Calu3 (cell line): Measurements from ENCODE around the gene PVALEF. TPM values are rescaled to one million over a fixed set of nuclear protein-coding genes. Genes with fewer than 3 reads are reported as not detected.

ENCODE experiments used
- BruUV-seq: library from RNA; stranded (reverse); fragments of 400-500 nt; replicated peaks from 2 replicates; lab custom pipeline; 2021; lab: Mats Ljungman, UMichigan
- CTCF ChIA-PET: fragments of 300-600 bp; sonication (Branson Sonifier 250); formaldehyde crosslinking; loops from one replicate; lab custom pipeline; 2022; ENCODE audit warnings: antibody characterized with exemption; lab: Charles Lee
- DNase-seq: peaks from one replicate; pipeline ENCODE4 v3.0.0; 2022
- H3K27ac Mint-ChIP-seq: one replicate; pipeline ENCODE4 v1.8.0; 2022; ENCODE audit warnings: mixed read lengths; ENCODE audit not compliant: unreplicated experiment
- H3K27me3 Mint-ChIP-seq: one replicate; pipeline ENCODE4 v1.8.0; 2022; ENCODE audit warnings: mixed read lengths; ENCODE audit not compliant: unreplicated experiment
- H3K36me3 Mint-ChIP-seq: one replicate; pipeline ENCODE4 v1.8.0; 2022; ENCODE audit warnings: mild to moderate bottlenecking, moderate library complexity, mixed read lengths; ENCODE audit not compliant: insufficient read depth, unreplicated experiment
- H3K4me1 Mint-ChIP-seq: one replicate; pipeline ENCODE4 v1.8.0; 2022; ENCODE audit warnings: mild to moderate bottlenecking, low read depth, mixed read lengths; ENCODE audit not compliant: unreplicated experiment
- H3K4me3 Mint-ChIP-seq: one replicate; pipeline ENCODE4 v1.8.0; 2022; ENCODE audit warnings: mild to moderate bottlenecking, low read depth, moderate library complexity, mixed read lengths; ENCODE audit not compliant: unreplicated experiment
- H3K9me3 Mint-ChIP-seq: one replicate; pipeline ENCODE4 v1.8.0; 2022; ENCODE audit warnings: low read depth, mixed read lengths; ENCODE audit not compliant: unreplicated experiment
- CTCF ChIP-seq: fragments of 200-600 bp; IDR thresholded peaks from one replicate; pipeline ENCODE4 v1.8.0; 2022; ENCODE audit warnings: antibody characterized with exemption; ENCODE audit not compliant: unreplicated experiment
- intact Hi-C: fragments of 100-400 bp; cut with micrococcal nuclease; formaldehyde crosslinking; loops from one replicate; pipeline ENCODE4 v1.10.0; 2022; ENCODE audit not compliant: unreplicated experiment
- total RNA-seq: library from RNA; stranded (reverse); gene quantifications from 2 replicates; pipeline ENCODE4 v1.2.3, GENCODE V29; 2022

Gene PVALEF
- total RNA-seq, 1 experiment from 2014 or later, result not detected

GRCh38 chr17:81131486-81132196 lies 33.7 kb upstream of the PVALEF start:
- H3K36me3 Mint-ChIP-seq, result peaks cover 5% of the 10 kb centered on the region
- no peaks in the 10 kb centered on the region for H3K4me1 Mint-ChIP-seq
- peaks cover 15% of the 10 kb centered on the region for H3K27me3 Mint-ChIP-seq
- CTCF ChIA-PET, result no interaction called here
- H3K27ac Mint-ChIP-seq, result no peak overlapping the region
- no peaks in the 10 kb centered on the region for H3K9me3 Mint-ChIP-seq
- no peak overlapping the region for H3K4me3 Mint-ChIP-seq
- intact Hi-C loops, result no loop called here
- no peak for TF ChIP-seq CTCF
- BruUV-seq, result no TSS peak
- no peak for DNase-seq

GRCh38 chr17:81132197-81132540 lies 33.1 kb upstream of the PVALEF start:
- no TSS peak for BruUV-seq
- no peak for DNase-seq
- H3K36me3 Mint-ChIP-seq, result peaks cover 5% of the 10 kb centered on the region
- H3K9me3 Mint-ChIP-seq, result no peaks in the 10 kb centered on the region
- intact Hi-C loops, result no loop called here
- no peak overlapping the region for H3K27ac Mint-ChIP-seq
- CTCF ChIA-PET, result no interaction called here
- peaks cover 15% of the 10 kb centered on the region for H3K27me3 Mint-ChIP-seq
- no peak overlapping the region for H3K4me3 Mint-ChIP-seq
- no peaks in the 10 kb centered on the region for H3K4me1 Mint-ChIP-seq
- no peak for TF ChIP-seq CTCF

- Mint-ChIP-seq H3K4me3 (no peak overlapping the region), H3K27me3 (peaks cover 15% of the 10 kb centered on the region), H3K4me1 (no peaks in the 10 kb centered on the region), H3K9me3 (no peaks in the 10 kb centered on the region), H3K36me3 (peaks cover 5% of the 10 kb centered on the region), H3K27ac (no peak overlapping the region)
- CTCF ChIA-PET, result interaction anchor here (0.5 kb wide), 1 partner anchor 36 kb away, joined by 3 read pairs; no protein-coding TSS in a partner anchor
- intact Hi-C loops, result no loop called here
- no peak for TF ChIP-seq CTCF
- DNase-seq, result no peak
- no TSS peak for BruUV-seq
These were observed 32.3 kb upstream of the PVALEF start for GRCh38 chr17:81132770-81133723.

GRCh38 chr17:81134064-81134781 lies 31.1 kb upstream of the PVALEF start:
- CTCF ChIA-PET, result interaction anchor here (0.6 kb wide), 1 partner anchor 49 kb away, joined by 3 read pairs; no protein-coding TSS in a partner anchor
- Mint-ChIP-seq H3K27ac (no peak overlapping the region), H3K9me3 (no peaks in the 10 kb centered on the region), H3K4me3 (no peak overlapping the region), H3K4me1 (no peaks in the 10 kb centered on the region), H3K27me3 (peaks cover 15% of the 10 kb centered on the region), H3K36me3 (peaks cover 14% of the 10 kb centered on the region)
- intact Hi-C loops, result no loop called here
- DNase-seq, result no peak
- TF ChIP-seq CTCF, result no peak
- no TSS peak for BruUV-seq
